Esophagus squamous epithelium (tissue), 4 donors: ENCODE results near the gene IL19.

ENCODE experiments used
- CTCF ChIP-seq, 6 experiments: fragments of 450-650 bp in 4 of 6; fragments of 200-600 bp in 2 of 6; sonication (generic) in 2 of 6; IDR thresholded peaks; one replicate each; pipeline ENCODE4 v1.5.1; 2016 to 2019; ENCODE audit warnings: antibody characterized with exemption in 6 of 6, mild to moderate bottlenecking in 4 of 6, moderate library complexity in 4 of 6
- POLR2A ChIP-seq, 4 donors: fragments of 450-650 bp; IDR thresholded peaks; one replicate each; pipeline ENCODE4 v1.6.1; 2017; ENCODE audit warnings: antibody characterized with exemption in 4 of 4, mild to moderate bottlenecking in 4 of 4, moderate library complexity in 3 of 4

DNA sequence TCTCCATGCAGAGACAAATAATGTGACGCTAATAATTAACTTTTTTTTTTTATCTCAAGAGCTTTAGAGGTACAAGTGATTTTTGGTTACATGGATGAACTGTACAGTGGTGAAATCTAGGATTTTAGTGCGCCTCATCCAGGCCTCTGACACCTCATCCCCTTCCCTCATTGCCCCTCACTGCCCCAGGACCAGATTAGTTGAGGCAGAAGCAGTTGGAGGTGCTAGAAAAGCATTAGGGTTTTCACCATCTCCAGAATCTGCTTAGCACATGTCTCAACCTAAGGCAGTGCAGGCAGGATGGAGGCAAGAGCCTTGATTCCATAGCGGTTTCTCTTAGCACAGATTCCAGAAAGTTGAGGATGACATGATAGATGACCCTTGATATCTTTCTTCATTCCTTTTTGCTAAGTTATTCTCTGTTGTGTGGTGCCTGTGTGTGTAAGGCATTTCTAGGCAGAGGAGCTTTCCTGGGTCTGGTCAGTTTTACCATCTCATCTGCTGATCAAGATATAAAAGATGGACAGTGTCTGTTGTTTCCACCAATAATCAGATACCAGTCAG lies 18.0 kb downstream of the IL19 start:
- TF ChIP-seq POLR2A (IDR thresholded peaks at IDR 0.05) = no peak
- no peak for TF ChIP-seq CTCF (IDR thresholded peaks at IDR 0.05)
